Testis (tissue), 3 donors: ENCODE measurements around the gene PDCL2. TPM values are rescaled to one million over a fixed set of nuclear protein-coding genes. Genes with fewer than 3 reads are reported as not detected.
A peak's percentile ranks its signal among the peaks of the same experiment; 100 is the strongest.

Experiments used
- DNase-seq: peaks from one replicate; pipeline ENCODE4 v3.0.0-alpha.2; 2019
- H3K27ac ChIP-seq, 2 donors: fragments of 200-600 bp; sonication (generic); one replicate each; pipeline ENCODE4 v1.5.1; 2019
- H3K27me3 ChIP-seq: fragments of 200-600 bp; sonication (generic); one replicate; pipeline ENCODE4 v1.5.1; 2019
- H3K36me3 ChIP-seq: fragments of 200-600 bp; sonication (generic); one replicate; pipeline ENCODE4 v1.5.1; 2017; ENCODE audit warnings: low read depth; ENCODE audit errors: missing control alignments
- H3K4me1 ChIP-seq: fragments of 200-600 bp; sonication (generic); one replicate; pipeline ENCODE4 v1.5.1; 2019
- H3K4me3 ChIP-seq, 2 donors: fragments of 200-600 bp; sonication (generic); one replicate each; pipeline ENCODE4 v1.5.1; 2017 to 2019
- H3K9me3 ChIP-seq: fragments of 200-600 bp; sonication (generic); one replicate; pipeline ENCODE4 v1.5.1; 2017
- CTCF ChIP-seq, 3 experiments: fragments of 450-650 bp in 2 of 3; fragments of 200-600 bp in 1 of 3; sonication (generic) in 1 of 3; IDR thresholded peaks; one replicate each; pipeline ENCODE4 v1.5.1; 2016 to 2019; ENCODE audit warnings: antibody characterized with exemption in 3 of 3, mild to moderate bottlenecking in 2 of 3, moderate library complexity in 1 of 3
- POLR2A ChIP-seq: fragments of 450-650 bp; IDR thresholded peaks from one replicate; pipeline ENCODE4 v1.6.1; 2017; ENCODE audit warnings: antibody characterized with exemption, mild to moderate bottlenecking, moderate library complexity
- WGBS, 2 donors: methylation state at CpG; one replicate each; pipeline ENCODE4 v1.1.5; 2018; 5-methylcytosine and 5-hydroxymethylcytosine counted together
- intact Hi-C: fragments of 100-400 bp; cut with DNase I; formaldehyde crosslinking; loops from one replicate; pipeline ENCODE4 v1.15.1; 2023; ENCODE audit warnings: low total_unique reads
- polyA plus RNA-seq: library from polyadenylated mRNA; stranded (reverse); fragments of 350-450 nt; fragmentation: Illumina TruSeq; extraction: RNeasy Lipid Tissue Mini Kit (QIAGEN cat#74804); gene quantifications from one replicate; pipeline ENCODE4 v1.2.3, GENCODE V29; 2014; ENCODE audit warnings: low read depth, low replicate concordance; ENCODE audit not compliant: insufficient read depth
- total RNA-seq, 2 donors: library from RNA; depleted of rRNA; stranded (reverse); fragments of >200 nt; gene quantifications; one replicate each; pipeline ENCODE4 v1.2.3, GENCODE V29; 2016

The PDCL2 gene
- total and polyA plus RNA-seq, 3 donors from 2014 or later = 15.7 to 84.6 (median 28.6) TPM

GRCh38 chr4:55545151-55545550 lies 46.9 kb downstream of the PDCL2 start:
- intact Hi-C loops = loop anchor here (5.0 kb wide), 1 partner anchor 148 kb away; the partner anchor contains the start of gene TMEM165

GRCh38 chr4:55543858-55544257 lies 48.2 kb downstream of the PDCL2 start:
- Histone ChIP-seq H3K36me3 (no peaks in the 10 kb centered on the region), H3K4me1 (no peaks in the 10 kb centered on the region), H3K9me3 (no peaks in the 10 kb centered on the region), H3K4me3 (no peak overlapping the region), H3K27ac (no peak overlapping the region), H3K27me3 (no peaks in the 10 kb centered on the region)
- no peak for DNase-seq
- intact Hi-C loops = no loop called here
- no peak for TF ChIP-seq CTCF (IDR thresholded peaks at IDR 0.05)
- no peak for TF ChIP-seq POLR2A

More at GRCh38 chr4:55545151-55545550, 46.9 kb downstream of the PDCL2 start:
- no peak for DNase-seq
- 3% methylated on average over 6 of the region's 6 CpGs for WGBS, 2 donors
- Histone ChIP-seq H3K36me3 (no peaks in the 10 kb centered on the region), H3K4me3 (peak overlapping the region; percentile 96 to 99), H3K9me3 (no peaks in the 10 kb centered on the region), H3K4me1 (no peaks in the 10 kb centered on the region), H3K27me3 (no peaks in the 10 kb centered on the region), H3K27ac (peak overlapping the region; percentile 96 to 99)
- no peak for TF ChIP-seq POLR2A
- no peak for TF ChIP-seq CTCF (IDR thresholded peaks at IDR 0.05)

GRCh38 chr4:55540271-55540670 lies 51.8 kb downstream of the PDCL2 start:
- H3K4me1 ChIP-seq = no peaks in the 10 kb centered on the region
- TF ChIP-seq CTCF (IDR thresholded peaks at IDR 0.05) = no peak
- no peak for TF ChIP-seq POLR2A
- no peaks in the 10 kb centered on the region for H3K36me3 ChIP-seq
- H3K27ac ChIP-seq = no peak overlapping the region
- intact Hi-C loops = no loop called here
- H3K4me3 ChIP-seq = no peak overlapping the region
- no peaks in the 10 kb centered on the region for H3K27me3 ChIP-seq
- no peaks in the 10 kb centered on the region for H3K9me3 ChIP-seq
- no peak for DNase-seq
- WGBS, 2 donors = 88 to 93% methylated on average over 3 of the region's 3 CpGs

- Histone ChIP-seq H3K4me1 (no peaks in the 10 kb centered on the region), H3K9me3 (no peaks in the 10 kb centered on the region), H3K27me3 (no peaks in the 10 kb centered on the region), H3K27ac (no peak overlapping the region), H3K4me3 (no peak overlapping the region), H3K36me3 (no peaks in the 10 kb centered on the region)
- TF ChIP-seq POLR2A = no peak
- no peak for TF ChIP-seq CTCF (IDR thresholded peaks at IDR 0.05)
- intact Hi-C loops = no loop called here
- DNase-seq = no peak
- 82 to 94% methylated on average over 2 of the region's 2 CpGs for WGBS, 2 donors
These were observed 52.4 kb downstream of the PDCL2 start for GRCh38 chr4:55539658-55540057.

GRCh38 chr4:55538531-55538930 lies 53.5 kb downstream of the PDCL2 start:
- DNase-seq = no peak
- TF ChIP-seq POLR2A (no peak), CTCF (IDR thresholded peaks at IDR 0.05) (no peak)
- Histone ChIP-seq H3K27me3 (no peaks in the 10 kb centered on the region), H3K9me3 (no peaks in the 10 kb centered on the region), H3K4me3 (no peak overlapping the region), H3K27ac (no peak overlapping the region), H3K36me3 (no peaks in the 10 kb centered on the region), H3K4me1 (no peaks in the 10 kb centered on the region)
- intact Hi-C loops = no loop called here
